Eye (tissue), 1 donor: ENCODE data around the gene RHEX.
"Not testable (repeated sequence)": the region's sequence is repeated elsewhere in the genome, so short reads cannot be mapped to it uniquely, and the experiment has no call there.

ENCODE experiments used
- DNase-seq: peaks from one replicate; pipeline ENCODE4 v3.0.0-alpha.2; 2015

The RHEX gene

GRCh38 chr1:206060844-206061243 lies 7.9 kb downstream of the RHEX start:
- DNase-seq, result no peak

- no peak for DNase-seq
These were observed 9.5 kb downstream of the RHEX start for GRCh38 chr1:206062464-206062863.

GRCh38 chr1:206064001-206064400 lies 11.0 kb downstream of the RHEX start:
- not testable (repeated sequence) for DNase-seq

GRCh38 chr1:206064501-206064900 lies 11.5 kb downstream of the RHEX start:
- DNase-seq, result not testable (repeated sequence)

- no peak for DNase-seq
These were observed 12.7 kb downstream of the RHEX start for GRCh38 chr1:206065547-206066145.

GRCh38 chr1:206066479-206067171 lies 13.7 kb downstream of the RHEX start:
- no peak for DNase-seq

GRCh38 chr1:206067486-206068227 lies 14.7 kb downstream of the RHEX start:
- DNase-seq, result no peak

- no peak for DNase-seq
These were observed 15.3 kb downstream of the RHEX start for GRCh38 chr1:206068314-206068713.

GRCh38 chr1:206070627-206071304 lies 17.8 kb downstream of the RHEX start:
- DNase-seq, result no peak

GRCh38 chr1:206074839-206075238 lies 21.9 kb downstream of the RHEX start:
- no peak for DNase-seq

GRCh38 chr1:206075786-206076755 lies 23.1 kb downstream of the RHEX start:
- no peak for DNase-seq

GRCh38 chr1:206079135-206079534 lies 26.2 kb downstream of the RHEX start:
- no peak for DNase-seq

GRCh38 chr1:206080026-206080820 lies 27.2 kb downstream of the RHEX start:
- no peak for DNase-seq

- DNase-seq, result no peak
These were observed 28.9 kb downstream of the RHEX start for GRCh38 chr1:206081856-206082255.

- no peak for DNase-seq
These were observed 30.1 kb downstream of the RHEX start for GRCh38 chr1:206082831-206083695.

GRCh38 chr1:206083750-206084149 lies 30.8 kb downstream of the RHEX start:
- no peak for DNase-seq

GRCh38 chr1:206087091-206087490 lies 34.1 kb downstream of the RHEX start:
- DNase-seq, result no peak

- no peak for DNase-seq
These were observed 36.4 kb downstream of the RHEX start for GRCh38 chr1:206089341-206089740.

GRCh38 chr1:206094024-206094423 lies 41.1 kb downstream of the RHEX start:
- DNase-seq, result no peak

- no peak for DNase-seq
These were observed 44.4 kb downstream of the RHEX start for GRCh38 chr1:206097381-206097780.
